ENCODE data around the gene SPRR2A. TPM values are rescaled to one million over a fixed set of nuclear protein-coding genes. Genes with fewer than 3 reads are reported as not detected.
"Not testable (repeated sequence)": the region's sequence is repeated elsewhere in the genome, so short reads cannot be mapped to it uniquely, and the experiment has no call there.

Gene SPRR2A
- total and polyA plus RNA-seq, 2 of the 13 experiments (the other 11 are each of a cell fraction or from before 2014, with no cell fraction given): not detected

GRCh38 chr1:153058826-153059784 lies 1.8 kb upstream of the SPRR2A start (continued):
- TF ChIP-seq ZNF580 (CRISPR knock-in tag; IDR thresholded peaks at IDR 0.05; ENCODE audit: borderline replicate concordance, low read depth): no peak

- intact Hi-C loops (cut with micrococcal nuclease; ENCODE audit: unreplicated experiment): no loop called here
- FAIRE-seq (no peak), DNase-seq (ENCODE audit: low spot score) (no peak), ATAC-seq (no peak)
- Histone ChIP-seq H4K20me1 (ENCODE audit: insufficient read depth, low read length) (no peaks in the 10 kb centered on the region), H3K36me3 (replicated peaks in 1 of 2; ENCODE audit: control insufficient read depth in 1 of 2, insufficient read depth in 2 of 2, low read length in 2 of 2) (no peaks in the 10 kb centered on the region), H2AFZ (ENCODE audit: low read length) (no peak overlapping the region), H3K4me1 (ENCODE audit: insufficient read depth, low read length) (no peaks in the 10 kb centered on the region), H3K9ac (ENCODE audit: insufficient read depth, low read depth, low read length) (no peak overlapping the region), H3K79me2 (ENCODE audit: insufficient read depth, low read length) (no peaks in the 10 kb centered on the region), H3K4me2 (ENCODE audit: low read depth, low read length) (no peak overlapping the region), H3K27me3 (ENCODE audit: control insufficient read depth in 1 of 2, insufficient read depth in 2 of 2, low read length in 2 of 2) (no peaks in the 10 kb centered on the region), H3K27ac (ENCODE audit: extremely low read length, insufficient read depth, low read length) (no peak overlapping the region), H3K9me3 (ENCODE audit: low read length) (no peaks in the 10 kb centered on the region), H3K4me3 (replicated peaks in 1 of 3; ENCODE audit: insufficient read depth in 1 of 3, low read depth in 2 of 3, low read length in 3 of 3) (no peak overlapping the region)
- WGBS (ENCODE audit: low lambda C conversion rate): 0% methylated on average over 2 of the region's 2 CpGs
- in situ Hi-C loops (cut with HindIII; ENCODE audit: extremely low pct_ligation_motif_present, low pct_unique_long_range_greater_than_20kb): no loop called here
- ChIA-PET CTCF (ENCODE audit: low intra/inter-chr PET ratio, low total read pairs) (no interaction called here), POLR2A (no interaction called here)
- no TSS peak for BruUV-seq (replicated peaks)
- TF ChIP-seq CREB1 (IDR thresholded peaks at IDR 0.05) (no peak), CREB1 (CRISPR knock-in tag; IDR thresholded peaks at IDR 0.05) (no peak), ZNF709 (CRISPR knock-in tag; IDR thresholded peaks at IDR 0.05) (no peak), DMTF1 (CRISPR knock-in tag; IDR thresholded peaks at IDR 0.05) (no peak), SMAD1 (CRISPR knock-in tag; IDR thresholded peaks at IDR 0.05; ENCODE audit: borderline replicate concordance, low read depth) (no peak), FOSL2 (CRISPR knock-in tag; IDR thresholded peaks at IDR 0.05) (no peak), GABPA (IDR thresholded peaks at IDR 0.05; ENCODE audit: low read depth, low read length) (no peak), GABPA (CRISPR knock-in tag; IDR thresholded peaks at IDR 0.05; ENCODE audit: low read depth) (no peak), ZBTB7B (CRISPR knock-in tag; IDR thresholded peaks at IDR 0.05) (no peak), HOMEZ (CRISPR knock-in tag; IDR thresholded peaks at IDR 0.05; ENCODE audit: low read depth) (no peak), SP1 (IDR thresholded peaks at IDR 0.05) (no peak), SP1 (CRISPR knock-in tag; IDR thresholded peaks at IDR 0.05) (no peak)
Measured at GRCh38 chr1:153058154-153058553, 842 bp upstream of the SPRR2A start.

- in situ Hi-C loops (cut with HindIII; ENCODE audit: extremely low pct_ligation_motif_present, low pct_unique_long_range_greater_than_20kb); H3K27me3 ChIP-seq (ENCODE audit: control insufficient read depth in 1 of 2, insufficient read depth in 2 of 2, low read length in 2 of 2); H3K9ac ChIP-seq (ENCODE audit: insufficient read depth, low read depth, low read length); H3K4me1 ChIP-seq (ENCODE audit: insufficient read depth, low read length); H3K27ac ChIP-seq (ENCODE audit: extremely low read length, insufficient read depth, low read length); H3K36me3 ChIP-seq (replicated peaks in 1 of 2; ENCODE audit: control insufficient read depth in 1 of 2, insufficient read depth in 2 of 2, low read length in 2 of 2); POLR2A ChIA-PET; H4K20me1 ChIP-seq (ENCODE audit: insufficient read depth, low read length); H3K4me3 ChIP-seq (replicated peaks in 1 of 3; ENCODE audit: insufficient read depth in 1 of 3, low read depth in 2 of 3, low read length in 3 of 3); ATAC-seq; BruUV-seq (replicated peaks); H3K9me3 ChIP-seq (ENCODE audit: low read length); DNase-seq (ENCODE audit: low spot score); H2AFZ ChIP-seq (ENCODE audit: low read length); FAIRE-seq; H3K4me2 ChIP-seq (ENCODE audit: low read depth, low read length); CTCF ChIA-PET (ENCODE audit: low intra/inter-chr PET ratio, low total read pairs); H3K79me2 ChIP-seq (ENCODE audit: insufficient read depth, low read length); intact Hi-C loops (cut with micrococcal nuclease; ENCODE audit: unreplicated experiment): not testable (repeated sequence)
- 0% methylated on average over 3 of the region's 3 CpGs for WGBS (ENCODE audit: low lambda C conversion rate)
Measured at GRCh38 chr1:153056111-153056510, 1.2 kb downstream of the SPRR2A start.

Data from HepG2 (cell line).